Fibroblast of villous mesenchyme (primary cell): ENCODE results near the gene C10orf53. TPM values are rescaled to one million over a fixed set of nuclear protein-coding genes. Genes with fewer than 3 reads are reported as not detected.

Source experiments
- DNase-seq: peaks from one replicate; pipeline ENCODE4 v3.0.0-alpha.2; 2010; ENCODE audit warnings: low read depth
- H3K4me3 ChIP-seq: 2 replicates; pipeline ENCODE4 v1.5.1; 2011; ENCODE audit warnings: low read depth, mild to moderate bottlenecking, low read length
- CTCF ChIP-seq: IDR thresholded peaks from 2 replicates; pipeline ENCODE4 v1.5.1; 2012; ENCODE audit warnings: low read depth, mild to moderate bottlenecking, low read length; ENCODE audit not compliant: insufficient read depth
- total RNA-seq: library from RNA; depleted of rRNA; stranded (reverse); fragments of >200 nt; gene quantifications from 2 replicates; pipeline ENCODE4 v1.2.3, GENCODE V29; 2012

The C10orf53 gene
- total RNA-seq, 1 donor = not detected

GRCh38 chr10:49726593-49726992, 47.1 kb downstream of the C10orf53 start:
- DNase-seq = no peak
- TF ChIP-seq CTCF = no peak
- H3K4me3 ChIP-seq = no peak overlapping the region

- no peak for DNase-seq
- no peak for TF ChIP-seq CTCF
These were observed 54.4 kb downstream of the C10orf53 start for GRCh38 chr10:49733866-49734265.

GRCh38 chr10:49734676-49735075, 55.2 kb downstream of the C10orf53 start:
- no peak overlapping the region for H3K4me3 ChIP-seq
- DNase-seq = no peak
- no peak for TF ChIP-seq CTCF

More at GRCh38 chr10:49733866-49734265, 54.4 kb downstream of the C10orf53 start:
- H3K4me3 ChIP-seq = no peak overlapping the region

GRCh38 chr10:49735161-49735560, 55.7 kb downstream of the C10orf53 start:
- H3K4me3 ChIP-seq = no peak overlapping the region
- no peak for DNase-seq
- no peak for TF ChIP-seq CTCF

GRCh38 chr10:49735848-49736563, 56.6 kb downstream of the C10orf53 start:
- no peak for DNase-seq
- no peak overlapping the region for H3K4me3 ChIP-seq
- no peak for TF ChIP-seq CTCF

GRCh38 chr10:49736564-49737113, 57.2 kb downstream of the C10orf53 start:
- no peak overlapping the region for H3K4me3 ChIP-seq
- DNase-seq = no peak
- TF ChIP-seq CTCF = no peak
